Ovary (tissue), 9 donors: ENCODE data around the gene NHS. TPM values are rescaled to one million over a fixed set of nuclear protein-coding genes. Genes with fewer than 3 reads are reported as not detected.

Experiments
- DNase-seq, 5 donors: peaks; one replicate each; pipeline ENCODE4 v3.0.0-alpha.2; 2019 to 2020
- H3K27ac ChIP-seq, 2 donors: fragments of 200-600 bp; one replicate each; pipeline versions ENCODE4 v1.5.1 to v1.8.0; 2019 to 2022
- H3K27me3 ChIP-seq: fragments of 200-600 bp; one replicate; pipeline ENCODE4 v1.8.0; 2022
- H3K36me3 ChIP-seq: fragments of 200-600 bp; sonication (generic); one replicate; pipeline ENCODE4 v1.5.1; 2019
- H3K4me1 ChIP-seq: one replicate; pipeline ENCODE4 v1.8.1; 2013; ENCODE audit warnings: mild to moderate bottlenecking, moderate library complexity; ENCODE audit not compliant: insufficient read depth
- H3K4me3 ChIP-seq: fragments of 200-600 bp; sonication (generic); one replicate; pipeline ENCODE4 v1.5.1; 2017
- H3K9me3 ChIP-seq, 2 donors: fragments of 200-600 bp in 1 of 2; sonication (generic) in 1 of 2; one replicate each; pipeline versions ENCODE4 v1.5.1 to v1.8.1; 2013 to 2019; ENCODE audit warnings: mild to moderate bottlenecking in 1 of 2, moderate library complexity in 1 of 2
- CTCF ChIP-seq, 3 donors: fragments of 450-650 bp in 2 of 3; fragments of 200-600 bp in 1 of 3; IDR thresholded peaks; one replicate each; pipeline versions ENCODE4 v1.5.1 to v1.8.0; 2016 to 2022; ENCODE audit warnings: antibody characterized with exemption in 3 of 3, mild to moderate bottlenecking in 1 of 3
- EP300 ChIP-seq: sonication (generic); formaldehyde crosslinking; IDR thresholded peaks from one replicate; pipeline ENCODE4 v1.6.1; 2017; ENCODE audit warnings: antibody characterized with exemption
- POLR2A ChIP-seq: fragments of 450-650 bp; IDR thresholded peaks from one replicate; pipeline ENCODE4 v1.6.1; 2017; ENCODE audit warnings: antibody characterized with exemption, mild to moderate bottlenecking, moderate library complexity
- WGBS, 3 donors: extraction: QIAGEN DNeasy Blood & Tissue Kit in 1 of 3; methylation state at CpG; one replicate each; pipeline versions ENCODE4 v1.1.5 to v1.1.7; 2013 to 2017; 5-methylcytosine and 5-hydroxymethylcytosine counted together
- intact Hi-C, 4 donors: fragments of 100-400 bp; cut with DNase I; formaldehyde crosslinking; loops; one replicate each; pipeline versions ENCODE4 v1.11.0 to v1.15.1; 2022 to 2023
- polyA plus RNA-seq, 2 donors: library from polyadenylated mRNA; stranded (reverse); fragments of 200-250 nt in 1 of 2; fragments of 350-450 nt in 1 of 2; fragmentation: Illumina TruSeq in 1 of 2; extraction: RNeasy Lipid Tissue Mini Kit (QIAGEN cat#74804) in 1 of 2; gene quantifications; one replicate each; pipeline ENCODE4 v1.2.3, GENCODE V29; 2013 to 2014
- total RNA-seq, 7 donors: library from RNA; depleted of rRNA in 2 of 7; stranded (reverse); fragments of >200 nt in 2 of 7; fragmentation: NEBNext Ultra II Directional in 3 of 7; extraction: Animal tissue kit (Norgen Biotek cat#: 25700) in 3 of 7; gene quantifications; one replicate each; pipeline versions ENCODE4 v1.1.0 to v1.2.4, GENCODE V29; 2016 to 2023
- donor health status: DM: no; HTN: no; CAD: no; lungs with moderate emphysema.
- donor health status: DM: no; HTN: no; CAD: no.
- donor health status: Bipolar disorder and iron deficiency.
- donor health status: DM: yes; HTN: yes; CAD: no.
- donor health status: DM: no; HTN: no; CAD: no.
- donor health status: DM: yes; HTN: yes; CAD: no.

The NHS gene
- total and polyA plus RNA-seq, 9 donors, result 2.3 to 9.5 (median 6.7) TPM

GRCh38 chrX:17410651-17411050, 35.7 kb downstream of the NHS start:
- 55 to 73% (median 68%) methylated on average over 2 of the region's 2 CpGs for WGBS, 3 donors

GRCh38 chrX:17411205-17411604, 36.2 kb downstream of the NHS start:
- no peaks in the 10 kb centered on the region for H3K4me1 ChIP-seq
- intact Hi-C loops, result no loop called here
- H3K27me3 ChIP-seq, result no peaks in the 10 kb centered on the region
- no peaks in the 10 kb centered on the region for H3K36me3 ChIP-seq
- H3K4me3 ChIP-seq, result no peak overlapping the region
- DNase-seq, result no peak
- 84 to 87% (median 85%) methylated on average over 4 of the region's 4 CpGs for WGBS, 3 donors
- H3K9me3 ChIP-seq, result no peaks in the 10 kb centered on the region
- no peak overlapping the region for H3K27ac ChIP-seq
- TF ChIP-seq EP300, result no peak

More at GRCh38 chrX:17410651-17411050, 35.7 kb downstream of the NHS start:
- H3K27ac ChIP-seq, result no peak overlapping the region
- no peaks in the 10 kb centered on the region for H3K36me3 ChIP-seq
- H3K4me1 ChIP-seq, result no peaks in the 10 kb centered on the region
- no peak for DNase-seq
- intact Hi-C loops, result no loop called here
- no peaks in the 10 kb centered on the region for H3K27me3 ChIP-seq
- no peak for TF ChIP-seq CTCF (IDR thresholded peaks at IDR 0.05)
- TF ChIP-seq EP300, result no peak
- no peak for TF ChIP-seq POLR2A
- no peaks in the 10 kb centered on the region for H3K9me3 ChIP-seq
- no peak overlapping the region for H3K4me3 ChIP-seq

- H3K27me3 ChIP-seq, result no peaks in the 10 kb centered on the region
- no peaks in the 10 kb centered on the region for H3K9me3 ChIP-seq
- H3K36me3 ChIP-seq, result no peaks in the 10 kb centered on the region
- no peak for DNase-seq
- WGBS, 3 donors, result 58 to 65% (median 64%) methylated on average over 4 of the region's 4 CpGs
- no peaks in the 10 kb centered on the region for H3K4me1 ChIP-seq
- intact Hi-C loops, result no loop called here
- no peak overlapping the region for H3K27ac ChIP-seq
- no peak overlapping the region for H3K4me3 ChIP-seq
- TF ChIP-seq CTCF (IDR thresholded peaks at IDR 0.05) (no peak), POLR2A (no peak), EP300 (no peak)
Observed at GRCh38 chrX:17412692-17413091, 37.7 kb downstream of the NHS start.

- intact Hi-C loops, result no loop called here
- Histone ChIP-seq H3K9me3 (no peaks in the 10 kb centered on the region), H3K27ac (no peak overlapping the region), H3K4me3 (no peak overlapping the region), H3K36me3 (no peaks in the 10 kb centered on the region), H3K4me1 (no peaks in the 10 kb centered on the region), H3K27me3 (no peaks in the 10 kb centered on the region)
- WGBS, 3 donors, result 47 to 58% (median 52%) methylated on average over 4 of the region's 4 CpGs
- DNase-seq, result no peak
- no peak for TF ChIP-seq POLR2A
- TF ChIP-seq EP300, result no peak
- no peak for TF ChIP-seq CTCF (IDR thresholded peaks at IDR 0.05)
Observed at GRCh38 chrX:17413228-17413627, 38.2 kb downstream of the NHS start.

GRCh38 chrX:17414027-17414658, 39.1 kb downstream of the NHS start:
- Histone ChIP-seq H3K27ac (no peak overlapping the region), H3K4me3 (no peak overlapping the region), H3K4me1 (no peaks in the 10 kb centered on the region), H3K9me3 (no peaks in the 10 kb centered on the region), H3K36me3 (no peaks in the 10 kb centered on the region), H3K27me3 (no peaks in the 10 kb centered on the region)
- WGBS, 3 donors, result 54 to 71% (median 66%) methylated on average over 7 of the region's 7 CpGs
- intact Hi-C loops, result no loop called here
- DNase-seq, result peak in 1 of 5 donors; percentile 32
- TF ChIP-seq EP300 (no peak), POLR2A (no peak), CTCF (IDR thresholded peaks at IDR 0.05) (no peak)
